Fibroblast of mammary gland (primary cell): ENCODE results near the gene MAN1A1.

Experiments used
- DNase-seq: peaks from one replicate; pipeline ENCODE4 v3.0.0-alpha.2; 2010; ENCODE audit warnings: low read depth
- H3K4me3 ChIP-seq: 2 replicates; pipeline ENCODE4 v1.5.1; 2011; ENCODE audit warnings: low read depth, mild to moderate bottlenecking, low read length, moderate library complexity; ENCODE audit not compliant: control insufficient read depth
- CTCF ChIP-seq: conservative IDR thresholded peaks from 2 replicates; pipeline ENCODE4 v1.5.1; 2011; ENCODE audit warnings: low read depth, low read length, inconsistent platforms; ENCODE audit not compliant: control insufficient read depth, insufficient read depth

MAN1A1 gene

GRCh38 chr6:119370080-119370479 lies 20.5 kb upstream of the MAN1A1 start:
- H3K4me3 ChIP-seq = no peak overlapping the region
- no peak for TF ChIP-seq CTCF
- no peak for DNase-seq

- TF ChIP-seq CTCF = no peak
- no peak overlapping the region for H3K4me3 ChIP-seq
- DNase-seq = no peak
These were observed 19.4 kb upstream of the MAN1A1 start for GRCh38 chr6:119368921-119369320.

GRCh38 chr6:119361209-119361608 lies 11.6 kb upstream of the MAN1A1 start:
- no peak for DNase-seq
- TF ChIP-seq CTCF = no peak
- H3K4me3 ChIP-seq = no peak overlapping the region

GRCh38 chr6:119360262-119360915 lies 10.8 kb upstream of the MAN1A1 start:
- DNase-seq = no peak
- H3K4me3 ChIP-seq = no peak overlapping the region
- no peak for TF ChIP-seq CTCF

DNA sequence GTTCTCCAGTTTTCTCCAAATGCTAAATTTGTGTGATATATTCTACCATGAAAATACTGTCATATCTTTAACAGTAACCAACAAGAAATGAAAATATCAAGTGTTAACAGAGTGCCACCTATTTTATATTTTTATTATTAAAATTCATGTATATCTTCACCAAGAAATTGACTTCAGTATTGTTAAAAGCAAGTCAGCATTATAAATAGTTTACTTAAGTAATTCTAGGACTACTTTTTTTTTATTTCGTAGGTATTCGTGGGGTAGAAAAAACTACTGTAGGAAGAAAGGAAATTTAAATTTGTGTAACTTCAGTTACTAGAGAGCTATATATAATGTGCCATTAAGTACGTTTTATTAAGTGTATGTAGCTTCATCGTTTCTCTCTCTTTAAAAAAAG lies 6.3 kb upstream of the MAN1A1 start:
- H3K4me3 ChIP-seq = no peak overlapping the region
- no peak for DNase-seq
- TF ChIP-seq CTCF = no peak

- no peak for TF ChIP-seq CTCF
- H3K4me3 ChIP-seq = no peak overlapping the region
- peak; percentile 57 for DNase-seq
These were observed 5.6 kb upstream of the MAN1A1 start for GRCh38 chr6:119355157-119355556.

GRCh38 chr6:119353696-119354095 lies 4.1 kb upstream of the MAN1A1 start:
- DNase-seq = no peak
- no peak overlapping the region for H3K4me3 ChIP-seq
- no peak for TF ChIP-seq CTCF
